Activated naive CD8-positive, alpha-beta T cell treated with anti-CD3 and anti-CD28 coated beads, Interleukin-2, amount 50 U/mL, for 24 hours (primary cell): Measurements from ENCODE around the gene ACD.

Source experiments
- ATAC-seq: fragments of 150-1000 bp; cut with Tn5 transposase; one replicate; pipeline ENCODE4 v1.10.0; 2021
- DNase-seq: peaks from one replicate; pipeline ENCODE4 v3.0.0; 2021
- H3K27ac Mint-ChIP-seq: one replicate; pipeline ENCODE4 v1.8.0; 2021; ENCODE audit warnings: mild to moderate bottlenecking, mixed read lengths
- H3K27me3 Mint-ChIP-seq: one replicate; pipeline ENCODE4 v1.8.0; 2021; ENCODE audit warnings: mixed read lengths
- H3K36me3 Mint-ChIP-seq: one replicate; pipeline ENCODE4 v1.8.0; 2021; ENCODE audit warnings: low read depth, mixed read lengths
- H3K4me1 Mint-ChIP-seq: one replicate; pipeline ENCODE4 v1.8.0; 2021; ENCODE audit warnings: mixed read lengths
- H3K4me3 Mint-ChIP-seq: one replicate; pipeline ENCODE4 v1.8.0; 2021; ENCODE audit warnings: mild to moderate bottlenecking, moderate library complexity, mixed read lengths
- H3K9me3 Mint-ChIP-seq: one replicate; pipeline ENCODE4 v1.8.0; 2021; ENCODE audit warnings: mixed read lengths

The ACD gene

DNA sequence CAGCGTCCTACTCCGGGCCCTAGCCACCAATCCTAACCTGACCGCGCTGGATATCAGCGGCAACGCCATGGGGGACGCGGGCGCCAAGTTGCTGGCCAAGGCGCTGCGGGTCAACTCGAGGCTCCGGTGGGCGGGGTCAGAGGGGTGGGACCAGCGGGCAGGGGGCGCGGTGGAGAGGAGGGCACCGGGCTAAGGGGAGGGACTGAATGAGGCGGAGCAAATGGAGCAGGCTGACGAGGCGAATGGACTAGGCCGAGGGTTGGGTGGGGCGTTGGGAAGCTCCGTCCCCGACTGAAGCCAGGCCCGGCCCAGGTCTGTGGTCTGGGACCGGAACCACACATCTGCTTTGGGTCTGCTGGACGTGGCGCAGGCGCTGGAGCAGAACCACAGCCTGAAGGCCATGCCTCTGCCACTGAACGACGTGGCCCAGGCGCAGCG, 10.5 kb downstream of the ACD start:
- H3K27ac Mint-ChIP-seq: no peak overlapping the region
- ATAC-seq: no peak
- peaks cover 16% of the 10 kb centered on the region for H3K36me3 Mint-ChIP-seq
- H3K4me1 Mint-ChIP-seq: peaks cover 8% of the 10 kb centered on the region
- DNase-seq: no peak
- H3K4me3 Mint-ChIP-seq: no peak overlapping the region
- H3K9me3 Mint-ChIP-seq: no peaks in the 10 kb centered on the region
- no peaks in the 10 kb centered on the region for H3K27me3 Mint-ChIP-seq

DNA sequence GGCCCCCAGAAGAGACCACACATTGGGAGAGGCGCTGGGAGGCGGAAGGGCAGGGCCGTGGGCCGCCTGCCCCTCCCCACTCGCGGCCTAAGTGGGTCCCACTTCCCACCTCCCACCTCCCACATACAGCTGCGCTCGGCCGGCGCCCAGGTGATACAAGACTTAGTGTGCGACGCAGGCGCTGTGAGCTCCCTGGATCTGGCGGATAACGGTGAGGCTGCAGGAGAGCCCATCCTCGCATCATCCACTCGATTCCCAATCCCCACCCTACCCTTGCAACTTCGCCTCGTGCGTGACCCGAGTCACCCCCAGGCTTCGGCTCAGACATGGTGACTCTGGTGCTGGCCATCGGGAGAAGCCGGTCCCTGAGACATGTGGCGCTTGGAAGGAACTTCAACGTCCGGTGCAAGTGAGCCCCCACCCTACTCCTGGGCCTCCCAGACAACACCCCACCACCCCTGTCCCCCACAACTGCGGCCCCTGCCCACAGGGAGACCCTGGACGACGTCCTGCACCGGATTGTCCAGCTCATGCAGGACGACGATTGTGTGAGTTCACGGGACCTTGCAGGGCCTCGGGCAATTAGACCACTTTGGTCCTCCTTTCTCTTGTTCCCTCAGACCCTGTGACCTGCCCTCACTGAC, 11.2 kb downstream of the ACD start:
- Mint-ChIP-seq H3K27me3 (no peaks in the 10 kb centered on the region), H3K36me3 (peaks cover 16% of the 10 kb centered on the region), H3K4me1 (peaks cover 12% of the 10 kb centered on the region), H3K27ac (no peak overlapping the region), H3K9me3 (no peaks in the 10 kb centered on the region), H3K4me3 (no peak overlapping the region)
- ATAC-seq: no peak
- no peak for DNase-seq

DNA sequence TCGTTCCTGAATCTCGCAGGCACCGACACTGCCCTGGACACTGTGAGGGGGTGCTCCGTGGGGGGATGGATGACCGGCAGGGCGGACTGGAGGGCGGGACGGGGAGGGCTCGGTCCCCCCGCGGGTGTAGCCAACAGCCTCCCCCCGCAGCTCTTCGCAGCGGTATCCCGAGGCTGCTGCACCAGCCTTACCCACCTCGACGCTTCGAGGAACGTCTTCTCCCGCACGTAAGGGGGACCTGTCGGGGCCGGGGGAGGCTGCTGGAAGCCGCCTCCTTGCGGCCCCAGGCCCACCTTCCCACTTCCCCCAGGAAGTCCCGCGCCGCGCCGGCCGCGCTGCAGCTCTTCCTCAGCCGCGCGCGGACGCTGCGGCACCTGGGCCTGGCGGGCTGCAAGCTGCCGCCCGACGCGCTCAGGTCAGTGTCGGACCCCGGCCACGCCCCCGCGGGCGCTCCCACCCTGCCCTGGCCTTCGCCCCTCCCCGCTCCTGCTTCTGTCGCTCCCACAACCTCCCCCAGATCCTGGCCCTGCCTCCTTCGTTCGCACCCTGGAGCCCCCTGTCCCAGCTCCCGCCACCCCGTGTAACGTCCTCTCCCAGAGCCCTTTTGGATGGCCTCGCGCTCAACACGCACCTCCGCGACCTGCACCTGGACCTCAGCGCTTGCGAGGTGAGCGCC, 11.8 kb downstream of the ACD start:
- H3K27me3 Mint-ChIP-seq: no peaks in the 10 kb centered on the region
- H3K9me3 Mint-ChIP-seq: no peaks in the 10 kb centered on the region
- peaks cover 13% of the 10 kb centered on the region for H3K4me1 Mint-ChIP-seq
- DNase-seq (no peak), ATAC-seq (no peak)
- H3K27ac Mint-ChIP-seq: no peak overlapping the region
- H3K36me3 Mint-ChIP-seq: peaks cover 16% of the 10 kb centered on the region
- H3K4me3 Mint-ChIP-seq: no peak overlapping the region

DNA sequence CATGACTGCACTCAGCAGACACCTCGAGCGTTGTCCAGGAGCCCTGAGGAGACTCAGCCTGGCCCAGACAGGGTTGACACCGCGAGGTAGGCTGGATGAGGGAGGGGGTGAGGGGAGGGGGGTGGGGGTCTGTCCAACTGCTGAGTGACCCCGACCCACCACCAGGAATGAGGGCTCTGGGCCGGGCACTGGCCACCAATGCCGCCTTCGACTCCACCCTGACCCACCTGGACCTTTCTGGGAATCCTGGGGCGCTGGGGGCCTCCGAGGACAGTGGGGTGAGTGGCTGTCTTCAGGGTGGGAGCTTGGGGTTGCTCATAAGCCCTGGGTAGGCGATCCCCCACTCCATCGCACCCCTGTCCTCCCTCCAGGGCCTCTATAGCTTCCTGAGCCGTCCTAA, 12.4 kb downstream of the ACD start:
- H3K36me3 Mint-ChIP-seq: peaks cover 16% of the 10 kb centered on the region
- H3K4me3 Mint-ChIP-seq: no peak overlapping the region
- peaks cover 13% of the 10 kb centered on the region for H3K4me1 Mint-ChIP-seq
- no peak overlapping the region for H3K27ac Mint-ChIP-seq
- H3K27me3 Mint-ChIP-seq: no peaks in the 10 kb centered on the region
- DNase-seq (no peak), ATAC-seq (no peak)
- H3K9me3 Mint-ChIP-seq: no peaks in the 10 kb centered on the region

DNA sequence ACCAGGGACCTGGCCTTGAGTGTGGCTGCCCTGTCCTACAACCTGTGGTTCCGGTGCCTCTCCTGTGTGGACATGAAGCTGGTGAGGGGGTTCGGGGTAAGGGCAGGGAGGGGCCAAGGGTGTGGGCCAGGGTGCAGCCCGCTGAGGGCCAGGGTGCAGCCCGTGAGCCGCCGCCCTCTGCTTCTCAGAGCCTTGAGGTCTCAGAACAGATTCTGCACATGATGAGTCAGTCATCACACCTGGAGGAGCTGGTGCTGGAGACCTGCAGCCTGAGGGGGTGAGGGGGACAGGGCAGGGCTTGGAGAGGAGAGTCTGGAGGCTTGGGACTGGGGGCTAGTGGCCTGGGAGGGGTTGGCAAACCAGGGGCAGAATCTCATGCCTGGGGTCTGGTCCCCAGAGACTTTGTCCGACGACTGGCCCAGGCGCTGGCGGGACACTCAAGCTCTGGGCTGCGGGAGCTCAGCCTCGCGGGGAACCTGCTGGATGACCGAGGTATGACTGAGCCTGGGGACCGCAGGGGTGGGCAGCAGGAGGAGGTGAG, 12.9 kb downstream of the ACD start:
- Mint-ChIP-seq H3K4me1 (peaks cover 13% of the 10 kb centered on the region), H3K27ac (no peak overlapping the region), H3K4me3 (no peak overlapping the region), H3K36me3 (peaks cover 15% of the 10 kb centered on the region), H3K9me3 (no peaks in the 10 kb centered on the region), H3K27me3 (no peaks in the 10 kb centered on the region)
- DNase-seq (no peak), ATAC-seq (no peak)

DNA sequence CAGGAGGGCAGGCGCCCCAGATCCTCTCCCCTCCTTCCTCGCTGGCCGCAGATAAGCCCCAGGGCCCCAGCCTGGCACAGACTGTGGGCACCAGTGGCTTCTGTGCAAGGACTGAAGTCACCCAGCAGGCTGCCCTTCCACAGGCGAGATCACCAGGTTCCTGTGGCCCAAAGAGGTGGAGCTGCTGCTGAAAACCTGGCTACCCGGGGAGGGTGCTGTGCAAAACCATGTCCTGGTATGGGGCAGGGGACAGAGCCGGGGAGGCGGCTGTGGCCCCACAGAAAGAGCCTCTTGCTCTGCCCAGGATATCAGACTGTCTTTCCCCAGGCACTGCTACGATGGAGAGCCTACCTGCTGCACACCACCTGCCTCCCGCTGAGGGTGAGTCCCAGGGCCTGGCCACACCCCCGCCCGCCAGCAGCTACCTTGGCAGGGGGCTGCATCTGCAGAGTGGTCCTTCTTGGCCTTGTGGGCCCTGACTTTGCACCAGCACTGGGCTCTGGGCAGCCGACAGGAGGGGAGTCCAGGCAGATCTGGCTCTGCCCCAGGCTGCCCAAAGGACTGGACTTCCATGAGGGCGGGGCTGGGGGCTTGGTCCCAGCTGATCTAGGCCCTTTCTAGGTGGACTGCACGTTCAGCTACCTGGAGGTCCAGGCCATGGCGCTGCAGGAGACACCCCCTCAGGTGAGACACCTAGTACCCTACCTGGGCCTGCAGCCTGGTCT, 14.5 kb downstream of the ACD start:
- ATAC-seq (peak; percentile 22), DNase-seq (no peak)
- peaks cover 13% of the 10 kb centered on the region for H3K4me1 Mint-ChIP-seq
- no peaks in the 10 kb centered on the region for H3K27me3 Mint-ChIP-seq
- H3K4me3 Mint-ChIP-seq: peak overlapping the region; percentile 84
- H3K9me3 Mint-ChIP-seq: no peaks in the 10 kb centered on the region
- H3K36me3 Mint-ChIP-seq: peaks cover 5% of the 10 kb centered on the region
- peak overlapping the region; percentile 91 for H3K27ac Mint-ChIP-seq

DNA sequence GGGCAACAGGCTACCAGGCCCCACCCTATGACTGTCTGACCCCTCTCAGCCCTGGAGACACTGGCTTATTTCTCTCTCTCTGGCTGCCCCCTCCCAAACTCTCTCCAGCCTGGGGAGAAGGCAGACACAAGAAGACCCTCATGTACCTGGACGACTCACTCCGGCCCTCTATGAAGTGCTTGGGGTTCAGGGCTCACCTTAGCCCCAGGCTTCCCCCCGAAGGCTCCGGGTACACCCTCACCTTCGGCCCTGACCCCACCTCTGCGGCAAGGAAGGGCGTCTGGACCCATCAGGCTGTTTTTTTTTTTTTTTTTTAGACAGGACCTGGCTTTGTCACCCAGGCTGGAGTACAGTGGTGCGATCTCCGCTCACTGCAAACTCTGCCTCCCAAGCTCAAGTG, 16.0 kb downstream of the ACD start:
- Mint-ChIP-seq H3K4me3 (peak overlapping the region; percentile 84), H3K36me3 (peaks cover 2% of the 10 kb centered on the region), H3K27me3 (no peaks in the 10 kb centered on the region), H3K9me3 (no peaks in the 10 kb centered on the region), H3K4me1 (peaks cover 13% of the 10 kb centered on the region), H3K27ac (peak overlapping the region; percentile 76)
- no peak for DNase-seq
- ATAC-seq: no peak

DNA sequence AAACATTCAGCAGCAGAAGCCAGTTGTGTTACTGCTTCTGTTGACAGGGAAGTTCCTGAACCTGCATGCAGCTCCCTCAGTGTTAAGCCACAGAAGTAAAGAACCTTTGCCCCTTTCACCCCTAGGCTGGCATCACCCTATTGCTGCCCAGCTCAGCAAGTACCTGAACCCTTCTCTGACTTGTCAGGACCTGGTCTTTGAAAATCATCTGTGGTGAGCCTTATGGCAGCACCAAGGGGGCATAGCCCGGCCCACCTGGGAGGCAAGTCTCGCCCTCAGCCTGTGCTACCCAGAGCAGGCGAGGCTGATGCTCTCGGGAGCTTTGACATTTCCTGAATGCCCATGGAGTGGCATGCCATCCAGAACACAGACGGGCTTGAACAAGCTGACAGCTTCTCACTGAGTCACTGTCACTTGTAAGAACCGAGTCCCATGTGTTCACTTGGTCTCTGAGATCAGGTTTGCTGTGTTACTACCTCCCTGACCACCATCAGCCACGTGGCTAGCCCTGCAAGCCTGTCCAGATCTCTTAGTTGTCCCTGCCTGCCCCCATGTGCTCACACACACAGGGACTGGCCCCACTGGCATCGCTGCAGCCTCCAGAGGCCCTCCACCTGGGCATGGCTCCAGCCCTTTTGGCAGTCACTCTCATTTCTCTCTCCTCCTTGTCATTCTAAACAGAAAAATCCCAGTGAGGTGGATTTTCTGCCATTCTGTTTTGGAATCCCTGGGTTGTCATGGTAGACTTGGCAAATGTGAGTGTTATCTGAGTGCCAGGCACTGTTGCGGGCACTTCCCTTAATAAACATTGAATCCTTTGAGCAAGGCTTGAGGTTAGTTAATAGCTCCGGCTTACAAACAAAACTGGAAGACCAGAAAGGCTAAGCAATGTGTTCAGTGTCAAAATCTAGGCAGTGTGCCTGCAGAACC, 18.0 kb downstream of the ACD start:
- peaks cover 9% of the 10 kb centered on the region for H3K36me3 Mint-ChIP-seq
- no peak overlapping the region for H3K27ac Mint-ChIP-seq
- DNase-seq: no peak
- no peaks in the 10 kb centered on the region for H3K27me3 Mint-ChIP-seq
- H3K4me1 Mint-ChIP-seq: peaks cover 13% of the 10 kb centered on the region
- no peak for ATAC-seq
- H3K4me3 Mint-ChIP-seq: no peak overlapping the region
- H3K9me3 Mint-ChIP-seq: no peaks in the 10 kb centered on the region

DNA sequence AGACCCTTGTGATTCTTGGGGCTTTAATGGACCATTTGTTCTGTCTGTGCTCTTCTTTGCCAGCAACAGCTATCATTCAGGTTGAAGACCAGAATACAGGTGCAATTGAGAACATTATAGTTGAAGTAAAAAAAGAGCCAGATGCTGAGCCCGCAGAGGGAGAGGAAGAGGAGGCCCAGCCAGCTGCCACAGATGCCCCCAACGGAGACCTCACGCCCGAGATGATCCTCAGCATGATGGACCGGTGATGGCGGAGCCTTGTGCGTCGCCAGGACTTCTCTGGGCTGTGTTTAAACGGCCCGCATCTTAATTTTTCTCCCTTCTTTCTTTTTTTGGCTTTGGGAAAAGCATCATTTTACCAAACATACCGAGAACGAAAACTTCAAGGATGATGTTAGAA, 22.4 kb downstream of the ACD start:
- Mint-ChIP-seq H3K36me3 (peaks cover 22% of the 10 kb centered on the region), H3K4me3 (no peak overlapping the region), H3K4me1 (no peaks in the 10 kb centered on the region), H3K27ac (no peak overlapping the region), H3K9me3 (no peaks in the 10 kb centered on the region), H3K27me3 (no peaks in the 10 kb centered on the region)
- ATAC-seq (no peak), DNase-seq (no peak)

DNA sequence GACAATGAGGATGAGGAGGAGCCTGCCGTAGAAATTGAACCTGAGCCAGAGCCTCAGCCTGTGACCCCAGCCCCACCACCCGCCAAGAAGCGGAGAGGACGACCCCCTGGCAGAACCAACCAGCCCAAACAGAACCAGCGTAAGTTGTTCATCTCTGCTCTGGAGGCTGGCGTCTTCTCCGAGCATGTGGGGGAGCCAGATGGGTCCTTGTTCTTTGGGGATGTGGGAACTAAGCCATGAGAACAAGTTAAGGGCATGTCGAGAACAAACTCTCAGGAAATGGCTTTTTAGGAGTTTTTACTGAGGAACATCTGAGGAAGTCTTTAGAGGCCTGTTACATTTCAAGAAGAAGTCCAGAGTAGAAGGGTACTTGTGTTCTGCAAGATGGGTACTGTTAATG, 23.3 kb downstream of the ACD start:
- H3K36me3 Mint-ChIP-seq: peaks cover 27% of the 10 kb centered on the region
- no peaks in the 10 kb centered on the region for H3K4me1 Mint-ChIP-seq
- ATAC-seq (no peak), DNase-seq (no peak)
- H3K9me3 Mint-ChIP-seq: no peaks in the 10 kb centered on the region
- no peaks in the 10 kb centered on the region for H3K27me3 Mint-ChIP-seq
- H3K27ac Mint-ChIP-seq: no peak overlapping the region
- no peak overlapping the region for H3K4me3 Mint-ChIP-seq

DNA sequence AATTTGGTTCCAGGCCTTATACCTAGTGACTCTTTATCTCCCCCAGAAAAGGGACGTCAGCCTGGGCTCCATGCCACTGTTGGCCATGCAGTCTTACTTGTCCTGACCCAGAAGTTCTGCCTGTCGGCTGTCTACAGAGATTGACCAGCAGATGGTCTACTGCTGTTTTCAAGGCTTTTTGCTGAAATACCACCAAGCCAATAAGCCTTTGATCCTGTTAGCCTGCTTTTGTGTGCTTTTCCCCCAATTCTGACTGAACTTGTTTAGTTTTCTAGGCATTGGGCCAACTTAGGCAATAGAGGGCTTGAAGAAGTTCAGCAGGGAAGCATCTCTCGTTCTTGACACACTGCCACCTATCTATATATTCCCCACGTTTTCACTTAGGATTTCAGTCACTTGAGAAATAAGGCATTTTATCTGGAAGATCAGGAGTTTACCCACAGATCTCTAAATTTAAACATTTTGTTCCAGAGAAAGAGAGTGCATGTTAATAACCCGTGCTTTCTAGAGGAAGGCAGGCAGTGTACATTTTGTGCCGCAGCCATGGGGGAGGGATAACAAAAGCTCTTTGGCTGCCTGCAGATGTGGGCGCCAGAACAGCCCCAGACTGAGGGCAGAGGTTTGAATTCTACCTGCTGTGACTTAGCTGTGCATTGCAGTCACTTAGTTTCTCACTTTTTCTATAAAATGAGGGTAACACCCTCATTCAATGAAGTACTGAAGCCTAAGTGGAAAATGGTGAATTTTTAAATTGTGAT, 27.5 kb downstream of the ACD start:
- ATAC-seq: no peak

DNA sequence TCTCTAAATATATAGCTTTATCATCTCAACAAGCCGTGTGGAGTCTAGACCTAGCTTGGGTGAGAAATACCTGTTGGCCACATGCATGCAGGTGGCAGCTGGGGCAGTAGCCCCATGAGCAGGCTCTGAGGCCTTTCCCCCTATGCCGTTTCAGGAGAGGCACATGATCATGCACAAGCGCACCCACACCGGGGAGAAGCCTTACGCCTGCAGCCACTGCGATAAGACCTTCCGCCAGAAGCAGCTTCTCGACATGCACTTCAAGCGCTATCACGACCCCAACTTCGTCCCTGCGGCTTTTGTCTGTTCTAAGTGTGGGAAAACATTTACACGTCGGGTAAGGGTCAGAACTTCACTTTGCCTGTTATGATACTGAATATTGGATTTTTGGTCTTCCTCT, 31.8 kb downstream of the ACD start:
- peaks cover 41% of the 10 kb centered on the region for H3K36me3 Mint-ChIP-seq
- H3K4me1 Mint-ChIP-seq: no peaks in the 10 kb centered on the region
- ATAC-seq: no peak
- no peak for DNase-seq
- no peak overlapping the region for H3K4me3 Mint-ChIP-seq
- no peak overlapping the region for H3K27ac Mint-ChIP-seq
- H3K27me3 Mint-ChIP-seq: no peaks in the 10 kb centered on the region
- H3K9me3 Mint-ChIP-seq: no peaks in the 10 kb centered on the region

More for the DNA sequence above, 27.5 kb downstream of the ACD start:
- DNase-seq: no peak
- Mint-ChIP-seq H3K4me1 (no peaks in the 10 kb centered on the region), H3K27ac (peak overlapping the region; percentile 64), H3K27me3 (no peaks in the 10 kb centered on the region), H3K9me3 (no peaks in the 10 kb centered on the region), H3K4me3 (no peak overlapping the region), H3K36me3 (peaks cover 40% of the 10 kb centered on the region)

DNA sequence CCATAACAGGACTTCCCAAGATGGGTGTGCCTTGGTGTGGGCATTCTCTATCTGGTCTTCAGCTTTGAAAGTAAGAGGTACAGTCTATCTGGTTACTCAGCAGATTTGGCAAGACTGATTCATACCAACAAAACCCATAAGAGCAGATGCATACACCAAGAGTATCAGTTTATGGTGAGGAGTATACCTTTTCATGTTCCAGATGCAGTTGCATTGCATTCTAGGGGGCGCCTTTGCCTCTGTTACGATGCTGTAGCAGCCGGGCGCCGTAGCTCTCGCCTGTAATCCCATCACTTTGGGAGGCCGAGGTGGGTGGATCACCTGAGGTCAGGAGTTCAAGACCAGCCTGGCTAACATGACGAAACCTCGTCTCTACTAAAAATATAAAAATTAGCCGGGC, 46.3 kb downstream of the ACD start:
- Mint-ChIP-seq H3K27ac (no peak overlapping the region), H3K4me3 (no peak overlapping the region), H3K36me3 (peaks cover 43% of the 10 kb centered on the region), H3K9me3 (no peaks in the 10 kb centered on the region), H3K27me3 (no peaks in the 10 kb centered on the region), H3K4me1 (peaks cover 3% of the 10 kb centered on the region)
- DNase-seq (peak; percentile 14), ATAC-seq (no peak)
